PFSK-1 (cell line): ENCODE results near the gene EMILIN2.

Experiments used
- POLR2AphosphoS5 ChIP-seq: IDR thresholded peaks from 2 replicates; pipeline ENCODE4 v1.6.1; 2012; ENCODE audit warnings: low read depth, mild to moderate bottlenecking, control low read depth, low read length, moderate library complexity
- REST ChIP-seq, 2 experiments: IDR thresholded peaks; 2 replicates each; pipeline versions ENCODE4 v1.6.1 to v1.8.0; 2011 to 2012; ENCODE audit warnings: low read depth in 2 of 2, low read length in 2 of 2, control low read depth in 1 of 2, inconsistent platforms in 1 of 2, mild to moderate bottlenecking in 1 of 2, moderate library complexity in 1 of 2; ENCODE audit not compliant: insufficient read depth in 1 of 2
- SIN3A ChIP-seq: IDR thresholded peaks from 2 replicates; pipeline ENCODE4 v1.6.1; 2012; ENCODE audit warnings: mild to moderate bottlenecking, low read length, moderate library complexity, borderline replicate concordance; ENCODE audit not compliant: insufficient read depth
- TAF1 ChIP-seq: IDR thresholded peaks from 2 replicates; pipeline ENCODE4 v1.6.1; 2012; ENCODE audit warnings: low read length, control low read depth, borderline replicate concordance; ENCODE audit not compliant: insufficient read depth

- no peak for TF ChIP-seq POLR2AphosphoS5
- no peak for TF ChIP-seq REST (IDR thresholded peaks at IDR 0.05; ENCODE audit: insufficient read depth in 1 of 2, low read depth in 2 of 2, low read length in 2 of 2)
- no peak for TF ChIP-seq TAF1
- no peak for TF ChIP-seq SIN3A
Measured at GRCh38 chr18:2818281-2818680, 28.5 kb upstream of the EMILIN2 start.
